ENCODE measurements around the gene SLC9C1. TPM values are rescaled to one million over a fixed set of nuclear protein-coding genes. Genes with fewer than 3 reads are reported as not detected.

The SLC9C1 gene
- total RNA-seq, 1 experiment from 2014 or later, result 0.79 TPM

DNA sequence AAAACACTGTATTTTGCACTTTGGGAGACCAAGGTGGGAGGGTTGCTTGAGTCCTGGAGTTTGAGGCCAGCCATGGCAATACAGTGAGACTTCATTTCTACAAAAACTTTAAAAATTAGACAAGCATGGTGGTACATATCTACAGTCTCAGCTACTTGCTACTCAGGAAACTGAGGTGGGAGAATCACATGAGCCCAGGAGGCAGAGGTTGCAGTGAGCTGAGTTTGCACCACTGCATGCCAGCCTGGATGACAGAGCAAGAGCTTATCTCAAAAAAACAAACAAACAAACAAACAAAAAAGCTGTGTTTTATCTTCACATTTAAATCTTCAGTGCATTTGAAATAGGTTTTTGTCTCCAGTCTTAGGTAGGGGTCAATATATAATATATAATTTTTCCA lies 4.8 kb upstream of the SLC9C1 start:
- Histone ChIP-seq H3K27ac (ENCODE audit: low read depth, low read length) (no peak overlapping the region), H2AFZ (ENCODE audit: low read depth, low read length, poor library complexity, severe bottlenecking) (no peak overlapping the region), H3K9me2 (ENCODE audit: insufficient read depth) (no peaks in the 10 kb centered on the region), H3K4me3 (replicated peaks in 1 of 2; ENCODE audit: low read depth in 1 of 2, low read length in 2 of 2) (no peak overlapping the region), H3K4me2 (ENCODE audit: low read length) (no peak overlapping the region), H3K79me2 (ENCODE audit: insufficient read depth, low read length) (no peaks in the 10 kb centered on the region), H3K27me3 (ENCODE audit: insufficient read depth, low read length) (no peaks in the 10 kb centered on the region), H4K20me1 (ENCODE audit: insufficient read depth) (no peaks in the 10 kb centered on the region), H3K9ac (ENCODE audit: low read length) (no peak overlapping the region), H3K9me3 (ENCODE audit: control insufficient read depth in 1 of 2, insufficient read depth in 1 of 2, low read depth in 1 of 2, low read length in 2 of 2) (no peaks in the 10 kb centered on the region), H3K4me1 (ENCODE audit: control insufficient read depth in 1 of 2, insufficient read depth in 2 of 2, low read length in 2 of 2) (peaks cover 7 to 15% of the 10 kb centered on the region in 2 experiments), H3K36me3 (ENCODE audit: control insufficient read depth in 1 of 2, insufficient read depth in 2 of 2, low read length in 2 of 2) (no peaks in the 10 kb centered on the region)
- no TSS peak for BruUV-seq (replicated peaks)
- ATAC-seq (no peak), DNase-seq (ENCODE audit: low read depth, low spot score) (no peak)
- TF ChIP-seq CEBPB (IDR thresholded peaks at IDR 0.05; ENCODE audit: low read depth) (no peak), EGR1 (IDR thresholded peaks at IDR 0.05; ENCODE audit: low read depth) (no peak), EZH2phosphoT487 (IDR thresholded peaks at IDR 0.05; ENCODE audit: borderline replicate concordance) (no peak), POLR2A (IDR thresholded peaks at IDR 0.05; ENCODE audit: borderline replicate concordance, extremely low read depth, insufficient read depth, insufficient read length) (no peak), REST (IDR thresholded peaks at IDR 0.05; ENCODE audit: low read depth) (no peak), SRF (IDR thresholded peaks at IDR 0.05; ENCODE audit: low read depth) (no peak), JUND (IDR thresholded peaks at IDR 0.05) (no peak), FOSL1 (IDR thresholded peaks at IDR 0.05; ENCODE audit: low read depth) (no peak), TCF7L2 (IDR thresholded peaks at IDR 0.05; ENCODE audit: borderline replicate concordance, extremely low read depth, insufficient read depth, insufficient read length) (no peak), CBX3 (IDR thresholded peaks at IDR 0.05; ENCODE audit: low read depth) (no peak), ELF1 (IDR thresholded peaks at IDR 0.05; ENCODE audit: borderline replicate concordance, low read depth) (no peak), ZBTB33 (IDR thresholded peaks at IDR 0.05; ENCODE audit: extremely low read depth, insufficient replicate concordance, low read length) (no peak), RAD21 (IDR thresholded peaks at IDR 0.05; ENCODE audit: low read depth) (no peak)
- TF ChIP-seq, protein P1, sequence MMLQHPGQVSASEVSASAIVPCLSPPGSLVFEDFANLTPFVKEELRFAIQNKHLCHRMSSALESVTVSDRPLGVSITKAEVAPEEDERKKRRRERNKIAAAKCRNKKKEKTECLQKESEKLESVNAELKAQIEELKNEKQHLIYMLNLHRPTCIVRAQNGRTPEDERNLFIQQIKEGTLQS (IDR thresholded peaks at IDR 0.05), result no peak
- TF ChIP-seq, protein P2, sequence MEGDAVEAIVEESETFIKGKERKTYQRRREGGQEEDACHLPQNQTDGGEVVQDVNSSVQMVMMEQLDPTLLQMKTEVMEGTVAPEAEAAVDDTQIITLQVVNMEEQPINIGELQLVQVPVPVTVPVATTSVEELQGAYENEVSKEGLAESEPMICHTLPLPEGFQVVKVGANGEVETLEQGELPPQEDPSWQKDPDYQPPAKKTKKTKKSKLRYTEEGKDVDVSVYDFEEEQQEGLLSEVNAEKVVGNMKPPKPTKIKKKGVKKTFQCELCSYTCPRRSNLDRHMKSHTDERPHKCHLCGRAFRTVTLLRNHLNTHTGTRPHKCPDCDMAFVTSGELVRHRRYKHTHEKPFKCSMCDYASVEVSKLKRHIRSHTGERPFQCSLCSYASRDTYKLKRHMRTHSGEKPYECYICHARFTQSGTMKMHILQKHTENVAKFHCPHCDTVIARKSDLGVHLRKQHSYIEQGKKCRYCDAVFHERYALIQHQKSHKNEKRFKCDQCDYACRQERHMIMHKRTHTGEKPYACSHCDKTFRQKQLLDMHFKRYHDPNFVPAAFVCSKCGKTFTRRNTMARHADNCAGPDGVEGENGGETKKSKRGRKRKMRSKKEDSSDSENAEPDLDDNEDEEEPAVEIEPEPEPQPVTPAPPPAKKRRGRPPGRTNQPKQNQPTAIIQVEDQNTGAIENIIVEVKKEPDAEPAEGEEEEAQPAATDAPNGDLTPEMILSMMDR (IDR thresholded peaks at IDR 0.05 in 2 of 3, conservative IDR thresholded peaks at IDR 0.05 in 1 of 3; ENCODE audit: borderline replicate concordance in 1 of 3, insufficient read depth in 1 of 3, low read depth in 2 of 3, low read length in 2 of 3), result no peak
- ChIA-PET POLR2A (no interaction called here), RAD21 (ENCODE audit: low non-redundant PET in 1 of 2, low total read pairs in 2 of 2, uncharacterized antibody in 2 of 2, unreplicated experiment in 2 of 2) (no interaction called here), CTCF (no interaction called here)
- intact Hi-C loops (cut with micrococcal nuclease), result no loop called here

Measured in HCT116 (cell line).